Tibial artery (tissue), 4 donors: ENCODE data around the gene KIF19.

Experiments
- DNase-seq, 2 donors: peaks; one replicate each; pipeline ENCODE4 v3.0.0-alpha.2; 2019
- H3K27ac ChIP-seq, 2 donors: fragments of 200-600 bp; sonication (generic) in 1 of 2; 1 replicate in 1 of 2; 2 replicates in 1 of 2; pipeline ENCODE4 v1.5.1; 2018 to 2019; ENCODE audit warnings: mild to moderate bottlenecking in 1 of 2
- H3K27me3 ChIP-seq, 2 donors: fragments of 200-600 bp; sonication (generic) in 1 of 2; one replicate each; pipeline versions ENCODE4 v1.5.1 to v1.6.0; 2016 to 2019
- H3K36me3 ChIP-seq, 3 donors: fragments of 200-600 bp; sonication (generic) in 2 of 3; one replicate each; pipeline ENCODE4 v1.5.1; 2016 to 2019; ENCODE audit warnings: mild to moderate bottlenecking in 2 of 3
- H3K4me1 ChIP-seq, 4 donors: fragments of 200-600 bp; sonication (generic) in 2 of 4; 1 replicate in 3 of 4; 2 replicates in 1 of 4; pipeline ENCODE4 v1.5.1; 2016 to 2019
- H3K4me3 ChIP-seq, 2 donors: fragments of 200-600 bp; sonication (generic) in 1 of 2; 1 replicate in 1 of 2; 2 replicates in 1 of 2; pipeline ENCODE4 v1.5.1; 2018 to 2019; ENCODE audit warnings: mild to moderate bottlenecking in 2 of 2
- H3K9me3 ChIP-seq, 3 donors: fragments of 200-600 bp; sonication (generic) in 1 of 3; one replicate each; pipeline ENCODE4 v1.5.1; 2016 to 2019
- intact Hi-C: fragments of 100-400 bp; cut with DNase I; formaldehyde crosslinking; loops from one replicate; pipeline ENCODE4 v1.15.0; 2023; ENCODE audit warnings: low total_unique reads
- TF ChIP-seq, protein P1 (sequence below), 2 experiments: fragments of 200-600 bp in 1 of 2; fragments of 450-650 bp in 1 of 2; IDR thresholded peaks; one replicate each; pipeline ENCODE4 v1.5.1; 2017 to 2019; ENCODE audit warnings: antibody characterized with exemption in 2 of 2, mild to moderate bottlenecking in 1 of 2, moderate library complexity in 1 of 2

The KIF19 gene

DNA sequence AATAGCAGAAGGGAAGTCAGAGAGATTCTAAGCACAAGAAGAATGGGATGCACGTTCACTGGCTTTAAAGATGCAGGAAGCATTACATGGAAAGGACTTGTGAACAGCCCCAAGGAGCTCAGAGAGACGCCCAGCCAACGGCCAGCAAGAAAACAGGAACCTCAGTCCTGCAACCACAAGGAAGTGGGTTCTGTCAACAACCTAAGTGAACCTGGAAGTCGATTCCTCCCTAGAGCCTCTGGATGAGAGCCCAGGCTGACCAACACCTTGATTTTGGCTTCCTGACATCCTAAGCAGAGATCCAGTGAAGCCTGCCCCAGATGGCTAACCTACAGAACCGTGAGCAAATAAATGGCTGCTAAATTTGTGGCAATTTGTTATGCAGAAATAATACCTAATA is 65.7 kb downstream of the KIF19 start:
- no peak overlapping the region for H3K4me3 ChIP-seq
- no peak for DNase-seq
- no peaks in the 10 kb centered on the region for H3K9me3 ChIP-seq
- no peaks in the 10 kb centered on the region for H3K36me3 ChIP-seq
- no peak overlapping the region for H3K27ac ChIP-seq
- H3K27me3 ChIP-seq: no peaks in the 10 kb centered on the region
- intact Hi-C loops: no loop called here
- TF ChIP-seq, protein P1, sequence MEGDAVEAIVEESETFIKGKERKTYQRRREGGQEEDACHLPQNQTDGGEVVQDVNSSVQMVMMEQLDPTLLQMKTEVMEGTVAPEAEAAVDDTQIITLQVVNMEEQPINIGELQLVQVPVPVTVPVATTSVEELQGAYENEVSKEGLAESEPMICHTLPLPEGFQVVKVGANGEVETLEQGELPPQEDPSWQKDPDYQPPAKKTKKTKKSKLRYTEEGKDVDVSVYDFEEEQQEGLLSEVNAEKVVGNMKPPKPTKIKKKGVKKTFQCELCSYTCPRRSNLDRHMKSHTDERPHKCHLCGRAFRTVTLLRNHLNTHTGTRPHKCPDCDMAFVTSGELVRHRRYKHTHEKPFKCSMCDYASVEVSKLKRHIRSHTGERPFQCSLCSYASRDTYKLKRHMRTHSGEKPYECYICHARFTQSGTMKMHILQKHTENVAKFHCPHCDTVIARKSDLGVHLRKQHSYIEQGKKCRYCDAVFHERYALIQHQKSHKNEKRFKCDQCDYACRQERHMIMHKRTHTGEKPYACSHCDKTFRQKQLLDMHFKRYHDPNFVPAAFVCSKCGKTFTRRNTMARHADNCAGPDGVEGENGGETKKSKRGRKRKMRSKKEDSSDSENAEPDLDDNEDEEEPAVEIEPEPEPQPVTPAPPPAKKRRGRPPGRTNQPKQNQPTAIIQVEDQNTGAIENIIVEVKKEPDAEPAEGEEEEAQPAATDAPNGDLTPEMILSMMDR (IDR thresholded peaks at IDR 0.05): no peak
- H3K4me1 ChIP-seq: no peaks in the 10 kb centered on the region

DNA sequence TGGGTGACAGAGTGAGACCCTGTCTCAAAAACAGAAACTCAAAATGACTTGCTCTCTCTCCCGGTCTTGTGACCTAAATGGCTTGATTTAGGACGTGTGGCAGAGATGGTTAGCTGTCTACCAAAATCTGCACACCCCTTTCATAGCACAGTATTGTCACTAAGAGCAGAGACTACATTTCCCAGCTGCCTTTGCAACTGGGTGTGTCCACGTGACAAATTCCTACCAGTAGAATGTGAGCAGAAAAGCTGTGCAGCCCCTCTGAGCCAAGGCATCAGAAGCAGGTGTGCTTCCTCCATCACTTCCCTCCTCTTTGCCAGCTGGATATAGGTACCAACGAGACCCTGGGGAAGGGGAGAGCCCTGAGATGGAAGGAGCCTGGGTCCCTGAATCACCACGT is 66.8 kb downstream of the KIF19 start:
- H3K27me3 ChIP-seq: no peaks in the 10 kb centered on the region
- H3K27ac ChIP-seq: no peak overlapping the region
- no peaks in the 10 kb centered on the region for H3K4me1 ChIP-seq
- no peak overlapping the region for H3K4me3 ChIP-seq
- intact Hi-C loops: no loop called here
- no peaks in the 10 kb centered on the region for H3K9me3 ChIP-seq
- DNase-seq: no peak
- TF ChIP-seq, protein P1 (IDR thresholded peaks at IDR 0.05): no peak
- H3K36me3 ChIP-seq: no peaks in the 10 kb centered on the region

DNA sequence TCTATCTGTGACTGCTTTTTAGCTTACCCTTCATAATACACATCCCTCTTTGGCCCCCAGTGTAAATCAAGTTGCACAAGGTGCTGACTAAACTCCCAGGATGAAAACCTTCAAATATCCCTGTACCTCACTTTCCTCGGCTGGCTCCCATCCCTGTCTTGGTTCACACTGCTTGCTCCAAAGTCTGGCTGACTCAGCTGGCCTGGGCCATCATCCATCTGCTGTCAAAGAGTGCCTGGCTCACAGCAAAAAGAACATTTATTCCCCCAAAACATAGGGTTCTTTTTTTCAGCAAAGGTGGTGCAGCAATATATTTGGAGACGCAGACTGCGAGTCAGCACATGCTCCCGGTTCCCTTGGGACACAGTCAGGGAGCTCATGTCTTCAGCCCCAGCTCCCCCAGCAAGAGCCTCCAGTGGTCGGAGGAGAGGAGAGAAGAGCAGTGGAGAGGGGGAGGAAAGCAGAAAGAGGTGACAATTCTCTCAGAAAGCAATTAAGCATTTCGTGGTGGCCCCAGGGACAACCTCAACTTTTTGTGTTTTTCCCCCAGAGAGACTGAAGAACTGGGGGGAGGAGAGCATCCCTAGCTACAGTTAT is 67.4 kb downstream of the KIF19 start:
- Histone ChIP-seq H3K27ac (no peak overlapping the region), H3K9me3 (no peaks in the 10 kb centered on the region), H3K4me3 (no peak overlapping the region), H3K27me3 (no peaks in the 10 kb centered on the region), H3K36me3 (no peaks in the 10 kb centered on the region), H3K4me1 (no peaks in the 10 kb centered on the region)
- TF ChIP-seq, protein P1 (IDR thresholded peaks at IDR 0.05): no peak
- intact Hi-C loops: no loop called here
- no peak for DNase-seq

GRCh38 chr17:74394275-74394950 is 68.4 kb downstream of the KIF19 start:
- intact Hi-C loops: no loop called here
- TF ChIP-seq, protein P1 (IDR thresholded peaks at IDR 0.05): no peak
- H3K9me3 ChIP-seq: no peaks in the 10 kb centered on the region
- DNase-seq: no peak
- H3K27me3 ChIP-seq: no peaks in the 10 kb centered on the region
- no peaks in the 10 kb centered on the region for H3K36me3 ChIP-seq
- no peak overlapping the region for H3K27ac ChIP-seq
- no peak overlapping the region for H3K4me3 ChIP-seq
- H3K4me1 ChIP-seq: no peaks in the 10 kb centered on the region

DNA sequence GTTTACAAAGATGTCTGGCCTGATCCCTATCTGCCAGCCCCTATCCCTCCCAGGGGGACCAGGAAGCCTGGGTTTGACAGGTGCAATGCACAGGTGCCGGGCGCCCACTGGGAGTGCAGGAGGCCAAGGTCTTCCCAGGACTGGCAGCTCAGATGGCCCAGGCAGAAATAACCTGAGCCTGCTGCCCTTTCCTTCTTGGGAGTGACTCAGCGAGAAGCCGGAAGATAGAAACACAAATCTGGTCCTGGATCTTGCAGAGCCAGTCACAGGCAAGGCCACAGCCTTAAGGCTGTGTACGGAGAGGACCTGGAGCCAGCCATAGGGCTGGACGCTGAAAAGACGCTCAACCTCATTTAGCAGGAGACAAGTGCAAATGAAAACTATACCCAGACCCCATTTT is 69.0 kb downstream of the KIF19 start:
- Histone ChIP-seq H3K9me3 (no peaks in the 10 kb centered on the region), H3K27me3 (no peaks in the 10 kb centered on the region), H3K4me3 (no peak overlapping the region), H3K4me1 (no peaks in the 10 kb centered on the region), H3K27ac (no peak overlapping the region), H3K36me3 (no peaks in the 10 kb centered on the region)
- TF ChIP-seq, protein P1 (IDR thresholded peaks at IDR 0.05): no peak
- intact Hi-C loops: no loop called here
- no peak for DNase-seq
